Measurements from ENCODE around the gene FAM221B. TPM values are rescaled to one million over a fixed set of nuclear protein-coding genes. Genes with fewer than 3 reads are reported as not detected.
A peak's percentile ranks its signal among the peaks of the same experiment; 100 is the strongest.

The FAM221B gene
- total and polyA plus RNA-seq, 2 of the 4 experiments (the other 2 are of a cell fraction): not detected

DNA sequence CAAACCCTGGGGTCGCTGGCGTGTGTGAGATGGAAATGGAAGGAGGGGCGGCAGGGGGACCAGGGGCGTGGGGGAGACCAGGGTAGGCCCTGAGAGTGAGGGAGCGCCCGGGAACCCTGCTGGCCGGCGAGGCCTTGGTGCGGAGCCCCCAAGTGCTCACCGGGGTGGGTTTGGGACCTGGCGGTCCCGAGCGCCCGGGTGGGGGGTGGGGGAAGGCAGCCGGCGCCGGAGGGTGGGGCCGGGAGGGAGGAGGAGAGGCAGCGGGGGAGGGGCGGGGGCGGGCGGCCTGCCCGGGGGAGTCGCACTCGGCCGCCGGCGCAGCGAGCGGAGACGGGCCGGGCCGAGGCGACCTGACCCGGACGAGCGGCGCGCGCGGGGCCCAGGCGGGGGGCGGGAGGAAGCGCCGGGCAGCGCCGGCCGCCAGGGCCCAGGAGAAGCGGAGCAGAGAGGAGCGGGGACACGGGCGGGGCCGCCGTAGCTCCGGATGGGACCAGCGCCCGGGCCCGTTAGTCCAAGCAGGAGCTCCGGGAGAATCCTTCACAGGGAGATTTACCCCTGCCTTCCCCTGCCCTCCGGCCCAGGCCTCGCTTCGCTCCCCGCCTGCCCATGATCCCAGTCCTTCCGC is 37.1 kb downstream of the FAM221B start, which contains the start of gene NPR2:
TSS of gene NPR2 (plus strand) at position 295 of the 625 bp plus-strand sequence. CDS start 818 bp downstream, outside the sequence.
- Histone ChIP-seq H2AK9ac (replicated peaks; ENCODE audit: low read depth, low read length, poor library complexity) (peak within 1 kb of the TSS; percentile 97), H3K9me1 (ENCODE audit: insufficient read depth, low read length) (peaks cover 34% of the 10 kb centered on the region), H2AFZ (replicated peaks; ENCODE audit: low read length, poor library complexity) (peak within 1 kb of the TSS; percentile 93), H2BK15ac (ENCODE audit: low read depth, low read length) (peak within 1 kb of the TSS; percentile 64; the same call in 2 of the 3 replicates), H3K18ac (ENCODE audit: low read depth, low read length) (peak within 1 kb of the TSS; percentile 97), H3K27ac (ENCODE audit: insufficient read depth, low read length) (peak within 1 kb of the TSS; percentile 89), H3K14ac (replicated peaks; ENCODE audit: low read depth, low read length) (peak within 1 kb of the TSS; percentile 90), H3K56ac (ENCODE audit: extremely low read depth, insufficient read depth, low read length) (peak within 1 kb of the TSS; percentile 61; the same call in 1 of the 2 replicates), H3K23ac (ENCODE audit: low read depth, low read length) (peak within 1 kb of the TSS; percentile 91), H3K79me1 (ENCODE audit: low read depth in 1 of 2, low read length in 2 of 2) (peaks cover 27 to 47% of the 10 kb centered on the region in 2 experiments), H4K91ac (ENCODE audit: insufficient read depth, low read depth, low read length) (peak within 1 kb of the TSS; percentile 82), H3K4me3 (ENCODE audit: insufficient read depth, low read depth, low read length) (peak within 1 kb of the TSS; percentile 89), H3K9me3 (ENCODE audit: control insufficient read depth, insufficient read depth, low read length) (no peaks in the 10 kb centered on the region), H2BK120ac (ENCODE audit: low read depth, low read length) (peak within 1 kb of the TSS; percentile 79), H2AK5ac (ENCODE audit: low read depth, low read length) (peak within 1 kb of the TSS; percentile 75), H3K4ac (ENCODE audit: low read depth, low read length) (peak within 1 kb of the TSS; percentile 99), H4K8ac (ENCODE audit: low read depth in 2 of 2, low read length in 2 of 2) (peak within 1 kb of the TSS; percentile 96 to 99), H3K27me3 (ENCODE audit: control insufficient read depth, insufficient read depth, low read length) (no peaks in the 10 kb centered on the region), H2BK20ac (ENCODE audit: low read depth, low read length) (peak within 1 kb of the TSS; percentile 68), H3K9ac (ENCODE audit: low read depth, low read length) (peak within 1 kb of the TSS; percentile 90), H4K5ac (ENCODE audit: low read depth, low read length) (peak within 1 kb of the TSS; percentile 100), H3K4me2 (ENCODE audit: low read depth, low read length) (peak within 1 kb of the TSS; percentile 98), H3K4me1 (ENCODE audit: control insufficient read depth, insufficient read depth, low read length) (peaks cover 28% of the 10 kb centered on the region), H4K20me1 (ENCODE audit: insufficient read depth, low read length) (no peaks in the 10 kb centered on the region), H3K36me3 (ENCODE audit: control insufficient read depth, insufficient read depth, low read length) (no peaks in the 10 kb centered on the region), H2BK5ac (ENCODE audit: low read depth, low read length, poor library complexity, severe bottlenecking) (peak within 1 kb of the TSS; percentile 69)
- CTCF ChIA-PET: interaction anchor here (0.6 to 2.1 kb wide), 4 partner anchors 21 to 131 kb away, joined by 3 to 25 read pairs (median 4); partner anchors contain the start of gene SPAG8
- ATAC-seq (ENCODE audit: low read depth) (peak; percentile 70), DNase-seq (peak; percentile 9)
- in situ Hi-C loops (cut with MboI; ENCODE audit: low sequenced_read_pairs): no loop called here
- POLR2A ChIA-PET (ENCODE audit: unreplicated experiment): interaction anchor here (0.7 kb wide), 1 partner anchor 10 kb away, joined by 3 read pairs; no protein-coding TSS in a partner anchor
- dilution Hi-C loops (cut with HindIII; ENCODE audit: low sequenced_read_pairs, unreplicated experiment): no loop called here
- 3% methylated on average over 28 of the region's 64 CpGs; no CpG with 5 or more reads in 1 of the 2 experiments for WGBS, 2 experiments (ENCODE audit: extremely low coverage in 2 of 2, insufficient read length in 1 of 2)
- no peak for TF ChIP-seq MXI1 (IDR thresholded peaks at IDR 0.05; ENCODE audit: borderline replicate concordance, low read depth, low read length)
- TF ChIP-seq MAZ (IDR thresholded peaks at IDR 0.05; ENCODE audit: borderline replicate concordance, low read depth, low read length): 0 out of 2 replicates have a peak, but pooled peaks have one; percentile 41
- no TSS peak for BruUV-seq (replicated peaks)
- intact Hi-C loops (cut with micrococcal nuclease): loop anchor here (2.0 kb wide), 1 partner anchor 21 kb away; the partner anchor contains the start of gene SPAG8
